HepG2 (cell line): ENCODE results near the gene MRPL2. TPM values are rescaled to one million over a fixed set of nuclear protein-coding genes. Genes with fewer than 3 reads are reported as not detected.

Experiments used
- ARNT2 ChIP-seq: sonication (generic); formaldehyde crosslinking; IDR thresholded peaks from 2 replicates; pipeline ENCODE4 v1.8.0; 2022; ENCODE audit warnings: mild to moderate bottlenecking, low read depth, missing genetic modification reagents, moderate library complexity
- FOXA3 ChIP-seq: IDR thresholded peaks from 2 replicates; pipeline ENCODE4 v1.6.1; 2016; ENCODE audit warnings: missing genetic modification reagents, missing compliant biosample characterization
- HNRNPH1 ChIP-seq: fragments of 200-400 bp; formaldehyde crosslinking; optimal IDR thresholded peaks from 2 replicates; pipeline ENCODE3; 2017; ENCODE audit warnings: mild to moderate bottlenecking, low read depth, low read length
- JUN ChIP-seq: sonication (generic); formaldehyde crosslinking; IDR thresholded peaks from 2 replicates; pipeline ENCODE4 v1.4.0; 2020; ENCODE audit warnings: mild to moderate bottlenecking, missing genetic modification reagents
- RCOR2 ChIP-seq: IDR thresholded peaks from 2 replicates; pipeline ENCODE4 v1.6.1; 2016; ENCODE audit warnings: missing biosample characterization, missing genetic modification reagents
- SMARCC2 ChIP-seq: fragments of 450-650 bp; IDR thresholded peaks from 2 replicates; pipeline ENCODE4 v1.6.1; 2017; ENCODE audit warnings: antibody characterized with exemption, mild to moderate bottlenecking
- YY1 ChIP-seq: IDR thresholded peaks from 2 replicates; pipeline ENCODE4 v1.6.1; 2011; ENCODE audit warnings: low read length, low read depth, moderate library complexity, mild to moderate bottlenecking; ENCODE audit not compliant: insufficient read depth, insufficient replicate concordance
- ZBTB20 ChIP-seq: sonication (generic); formaldehyde crosslinking; IDR thresholded peaks from 2 replicates; pipeline ENCODE4 v1.8.1; 2023; ENCODE audit warnings: missing genetic modification reagents, low read depth, mild to moderate bottlenecking, borderline replicate concordance
- ZNF75D ChIP-seq: sonication (generic); formaldehyde crosslinking; IDR thresholded peaks from 2 replicates; pipeline ENCODE4 v1.8.1; 2023; ENCODE audit warnings: missing genetic modification reagents, mild to moderate bottlenecking, borderline replicate concordance
- polyA plus RNA-seq, 8 experiments: library from polyadenylated mRNA; depleted of rRNA in 3 of 8; stranded (reverse) in 7 of 8; unstranded in 1 of 8; fragments of >200 nt; fragmentation: Illumina TruSeq in 4 of 8; extraction: Trizol in 4 of 8; gene quantifications; 2 replicates each; pipeline versions ENCODE4 v1.2.1 to v1.2.3, GENCODE V29; 2011 to 2016; ENCODE audit warnings: low read depth in 4 of 8, missing spikeins in 1 of 8, mixed read lengths in 1 of 8; ENCODE audit not compliant: insufficient read depth in 1 of 8
- total RNA-seq, 5 experiments: library from RNA; depleted of rRNA; stranded (reverse); fragments of >200 nt; fragmentation: Illumina TruSeq; extraction: Trizol; gene quantifications; 2 replicates each; pipeline ENCODE4 v1.2.3, GENCODE V29; 2016; ENCODE audit warnings: low read depth in 1 of 5
- TF ChIP-seq, protein P1 (sequence below): sonication (generic); formaldehyde crosslinking; IDR thresholded peaks from 2 replicates; pipeline ENCODE4 v1.4.0; 2020; ENCODE audit warnings: mild to moderate bottlenecking, missing genetic modification reagents, borderline replicate concordance
- TF ChIP-seq, protein P2 (sequence below): sonication (generic); formaldehyde crosslinking; IDR thresholded peaks from 2 replicates; pipeline ENCODE4 v1.4.0; 2020; ENCODE audit warnings: missing genetic modification reagents
- TF ChIP-seq, protein P3 (sequence below): sonication (generic); formaldehyde crosslinking; IDR thresholded peaks from 2 replicates; pipeline ENCODE4 v1.4.0; 2020; ENCODE audit warnings: missing genetic modification reagents
- TF ChIP-seq, protein P4 (sequence below): IDR thresholded peaks from 2 replicates; pipeline ENCODE4 v1.6.1; 2016; ENCODE audit warnings: control low read depth
- TF ChIP-seq, protein P5 (sequence below): sonication (generic); formaldehyde crosslinking; IDR thresholded peaks from 2 replicates; pipeline ENCODE4 v1.8.0; 2022; ENCODE audit warnings: mild to moderate bottlenecking, missing genetic modification reagents; ENCODE audit not compliant: insufficient replicate concordance
- TF ChIP-seq, protein P6 (sequence below): sonication (generic); formaldehyde crosslinking; IDR thresholded peaks from 2 replicates; pipeline ENCODE4 v1.4.0; 2020; ENCODE audit warnings: missing genetic modification reagents

Gene MRPL2
- total and polyA plus RNA-seq, 2 of the 13 experiments (the other 11 are each of a cell fraction or from before 2014, with no cell fraction given), result 56.8 to 65.6 TPM

DNA sequence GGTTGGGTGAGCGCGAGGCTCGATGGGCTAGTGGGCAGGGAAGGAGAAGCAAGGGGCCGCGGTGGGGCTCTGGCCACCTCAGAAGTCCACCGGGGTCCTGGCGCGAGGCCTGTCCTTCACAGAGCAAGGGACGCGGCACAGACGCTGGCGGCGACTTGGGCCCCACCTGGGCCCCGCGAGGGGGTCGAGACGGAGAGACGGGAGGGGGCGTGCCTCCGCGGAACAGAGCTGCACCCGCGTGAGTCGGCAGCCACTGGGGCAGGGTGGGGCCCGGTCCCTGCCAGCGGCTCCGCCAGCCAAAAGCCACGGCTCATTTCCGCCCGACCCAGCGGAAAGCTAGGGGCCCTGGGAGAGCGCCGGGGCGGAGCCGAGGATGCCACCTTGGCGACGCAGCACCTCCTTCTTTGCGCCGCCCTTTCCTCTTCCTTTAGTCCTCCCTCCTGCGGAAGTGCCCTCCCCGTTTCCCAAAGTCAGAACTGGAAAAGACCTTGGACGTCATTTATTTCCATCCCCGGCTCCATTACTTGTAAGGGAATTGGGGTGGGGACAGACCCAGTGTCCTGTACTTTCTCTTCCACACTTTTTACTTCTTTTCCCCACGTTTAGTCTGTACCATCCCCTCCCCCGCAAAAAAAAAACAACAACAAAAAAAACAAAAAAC is 5.6 kb downstream of the MRPL2 start, which contains the start of gene CUL7 (continued):
- TF ChIP-seq, protein P1, sequence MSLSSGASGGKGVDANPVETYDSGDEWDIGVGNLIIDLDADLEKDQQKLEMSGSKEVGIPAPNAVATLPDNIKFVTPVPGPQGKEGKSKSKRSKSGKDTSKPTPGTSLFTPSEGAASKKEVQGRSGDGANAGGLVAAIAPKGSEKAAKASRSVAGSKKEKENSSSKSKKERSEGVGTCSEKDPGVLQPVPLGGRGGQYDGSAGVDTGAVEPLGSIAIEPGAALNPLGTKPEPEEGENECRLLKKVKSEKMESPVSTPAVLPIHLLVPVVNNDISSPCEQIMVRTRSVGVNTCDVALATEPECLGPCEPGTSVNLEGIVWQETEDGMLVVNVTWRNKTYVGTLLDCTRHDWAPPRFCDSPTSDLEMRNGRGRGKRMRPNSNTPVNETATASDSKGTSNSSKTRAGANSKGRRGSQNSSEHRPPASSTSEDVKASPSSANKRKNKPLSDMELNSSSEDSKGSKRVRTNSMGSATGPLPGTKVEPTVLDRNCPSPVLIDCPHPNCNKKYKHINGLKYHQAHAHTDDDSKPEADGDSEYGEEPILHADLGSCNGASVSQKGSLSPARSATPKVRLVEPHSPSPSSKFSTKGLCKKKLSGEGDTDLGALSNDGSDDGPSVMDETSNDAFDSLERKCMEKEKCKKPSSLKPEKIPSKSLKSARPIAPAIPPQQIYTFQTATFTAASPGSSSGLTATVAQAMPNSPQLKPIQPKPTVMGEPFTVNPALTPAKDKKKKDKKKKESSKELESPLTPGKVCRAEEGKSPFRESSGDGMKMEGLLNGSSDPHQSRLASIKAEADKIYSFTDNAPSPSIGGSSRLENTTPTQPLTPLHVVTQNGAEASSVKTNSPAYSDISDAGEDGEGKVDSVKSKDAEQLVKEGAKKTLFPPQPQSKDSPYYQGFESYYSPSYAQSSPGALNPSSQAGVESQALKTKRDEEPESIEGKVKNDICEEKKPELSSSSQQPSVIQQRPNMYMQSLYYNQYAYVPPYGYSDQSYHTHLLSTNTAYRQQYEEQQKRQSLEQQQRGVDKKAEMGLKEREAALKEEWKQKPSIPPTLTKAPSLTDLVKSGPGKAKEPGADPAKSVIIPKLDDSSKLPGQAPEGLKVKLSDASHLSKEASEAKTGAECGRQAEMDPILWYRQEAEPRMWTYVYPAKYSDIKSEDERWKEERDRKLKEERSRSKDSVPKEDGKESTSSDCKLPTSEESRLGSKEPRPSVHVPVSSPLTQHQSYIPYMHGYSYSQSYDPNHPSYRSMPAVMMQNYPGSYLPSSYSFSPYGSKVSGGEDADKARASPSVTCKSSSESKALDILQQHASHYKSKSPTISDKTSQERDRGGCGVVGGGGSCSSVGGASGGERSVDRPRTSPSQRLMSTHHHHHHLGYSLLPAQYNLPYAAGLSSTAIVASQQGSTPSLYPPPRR (CRISPR knock-in tag), result peak; percentile 76; the same call in 1 of the 2 replicates
- TF ChIP-seq ZBTB20 (CRISPR knock-in tag), result peak; percentile 85; the same call in 1 of the 2 replicates
- TF ChIP-seq, protein P2, sequence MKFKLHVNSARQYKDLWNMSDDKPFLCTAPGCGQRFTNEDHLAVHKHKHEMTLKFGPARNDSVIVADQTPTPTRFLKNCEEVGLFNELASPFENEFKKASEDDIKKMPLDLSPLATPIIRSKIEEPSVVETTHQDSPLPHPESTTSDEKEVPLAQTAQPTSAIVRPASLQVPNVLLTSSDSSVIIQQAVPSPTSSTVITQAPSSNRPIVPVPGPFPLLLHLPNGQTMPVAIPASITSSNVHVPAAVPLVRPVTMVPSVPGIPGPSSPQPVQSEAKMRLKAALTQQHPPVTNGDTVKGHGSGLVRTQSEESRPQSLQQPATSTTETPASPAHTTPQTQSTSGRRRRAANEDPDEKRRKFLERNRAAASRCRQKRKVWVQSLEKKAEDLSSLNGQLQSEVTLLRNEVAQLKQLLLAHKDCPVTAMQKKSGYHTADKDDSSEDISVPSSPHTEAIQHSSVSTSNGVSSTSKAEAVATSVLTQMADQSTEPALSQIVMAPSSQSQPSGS (CRISPR knock-in tag), result peak; percentile 71
- 0 out of 2 replicates have a peak, but pooled peaks have one; percentile 44 for TF ChIP-seq ZNF75D (CRISPR knock-in tag)
- no peak for TF ChIP-seq SMARCC2
- TF ChIP-seq, protein P3, sequence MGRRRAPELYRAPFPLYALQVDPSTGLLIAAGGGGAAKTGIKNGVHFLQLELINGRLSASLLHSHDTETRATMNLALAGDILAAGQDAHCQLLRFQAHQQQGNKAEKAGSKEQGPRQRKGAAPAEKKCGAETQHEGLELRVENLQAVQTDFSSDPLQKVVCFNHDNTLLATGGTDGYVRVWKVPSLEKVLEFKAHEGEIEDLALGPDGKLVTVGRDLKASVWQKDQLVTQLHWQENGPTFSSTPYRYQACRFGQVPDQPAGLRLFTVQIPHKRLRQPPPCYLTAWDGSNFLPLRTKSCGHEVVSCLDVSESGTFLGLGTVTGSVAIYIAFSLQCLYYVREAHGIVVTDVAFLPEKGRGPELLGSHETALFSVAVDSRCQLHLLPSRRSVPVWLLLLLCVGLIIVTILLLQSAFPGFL (CRISPR knock-in tag), result no peak
- TF ChIP-seq ARNT2, result peak; percentile 88
- peak; percentile 55; the same call in 1 of the 2 replicates for TF ChIP-seq RCOR2 (CRISPR knock-in tag)
- peak; percentile 83 for TF ChIP-seq YY1
- peak; percentile 74 for TF ChIP-seq FOXA3 (CRISPR knock-in tag)
- TF ChIP-seq, protein P4, sequence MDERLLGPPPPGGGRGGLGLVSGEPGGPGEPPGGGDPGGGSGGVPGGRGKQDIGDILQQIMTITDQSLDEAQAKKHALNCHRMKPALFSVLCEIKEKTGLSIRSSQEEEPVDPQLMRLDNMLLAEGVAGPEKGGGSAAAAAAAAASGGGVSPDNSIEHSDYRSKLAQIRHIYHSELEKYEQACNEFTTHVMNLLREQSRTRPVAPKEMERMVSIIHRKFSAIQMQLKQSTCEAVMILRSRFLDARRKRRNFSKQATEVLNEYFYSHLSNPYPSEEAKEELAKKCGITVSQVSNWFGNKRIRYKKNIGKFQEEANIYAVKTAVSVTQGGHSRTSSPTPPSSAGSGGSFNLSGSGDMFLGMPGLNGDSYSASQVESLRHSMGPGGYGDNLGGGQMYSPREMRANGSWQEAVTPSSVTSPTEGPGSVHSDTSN (CRISPR knock-in tag), result no peak
- peak; percentile 76 for TF ChIP-seq HNRNPH1
- TF ChIP-seq, protein P5, sequence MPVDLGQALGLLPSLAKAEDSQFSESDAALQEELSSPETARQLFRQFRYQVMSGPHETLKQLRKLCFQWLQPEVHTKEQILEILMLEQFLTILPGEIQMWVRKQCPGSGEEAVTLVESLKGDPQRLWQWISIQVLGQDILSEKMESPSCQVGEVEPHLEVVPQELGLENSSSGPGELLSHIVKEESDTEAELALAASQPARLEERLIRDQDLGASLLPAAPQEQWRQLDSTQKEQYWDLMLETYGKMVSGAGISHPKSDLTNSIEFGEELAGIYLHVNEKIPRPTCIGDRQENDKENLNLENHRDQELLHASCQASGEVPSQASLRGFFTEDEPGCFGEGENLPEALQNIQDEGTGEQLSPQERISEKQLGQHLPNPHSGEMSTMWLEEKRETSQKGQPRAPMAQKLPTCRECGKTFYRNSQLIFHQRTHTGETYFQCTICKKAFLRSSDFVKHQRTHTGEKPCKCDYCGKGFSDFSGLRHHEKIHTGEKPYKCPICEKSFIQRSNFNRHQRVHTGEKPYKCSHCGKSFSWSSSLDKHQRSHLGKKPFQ (CRISPR knock-in tag), result no peak
- peak; percentile 21; the same call in 1 of the 2 replicates for TF ChIP-seq JUN (CRISPR knock-in tag)
- TF ChIP-seq, protein P6, sequence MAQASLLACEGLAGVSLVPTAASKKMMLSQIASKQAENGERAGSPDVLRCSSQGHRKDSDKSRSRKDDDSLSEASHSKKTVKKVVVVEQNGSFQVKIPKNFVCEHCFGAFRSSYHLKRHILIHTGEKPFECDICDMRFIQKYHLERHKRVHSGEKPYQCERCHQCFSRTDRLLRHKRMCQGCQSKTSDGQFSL, result no peak; the same call in 1 of the 2 replicates
